Sciatic nerve (tissue), 2 donors: ENCODE measurements around the gene SSH3. TPM values are rescaled to one million over a fixed set of nuclear protein-coding genes. Genes with fewer than 3 reads are reported as not detected.
"Not testable (repeated sequence)": the region's sequence is repeated elsewhere in the genome, so short reads cannot be mapped to it uniquely, and the experiment has no call there.

Source experiments
- ATAC-seq: fragments of 200-7000 bp; cut with Tn5 transposase; one replicate; pipeline ENCODE4 v1.9.1; 2020; ENCODE audit warnings: mild to moderate bottlenecking, moderate library complexity
- DNase-seq: peaks from one replicate; pipeline ENCODE4 v3.0.0-alpha.2; 2020; ENCODE audit warnings: low spot score
- intact Hi-C: fragments of 100-400 bp; cut with DNase I; formaldehyde crosslinking; loops from one replicate; pipeline ENCODE4 v1.14.2; 2022
- total RNA-seq: library from RNA; stranded (reverse); fragmentation: NEBNext Ultra II Directional; extraction: Animal tissue kit (Norgen Biotek cat#: 25700); gene quantifications from one replicate; pipeline ENCODE4 v1.2.1, GENCODE V29; 2021
- donor health status: DM: no; HTN: no; CAD: no.
- donor health status: DM: no; HTN: no; CAD: no.

Gene SSH3, protein sequence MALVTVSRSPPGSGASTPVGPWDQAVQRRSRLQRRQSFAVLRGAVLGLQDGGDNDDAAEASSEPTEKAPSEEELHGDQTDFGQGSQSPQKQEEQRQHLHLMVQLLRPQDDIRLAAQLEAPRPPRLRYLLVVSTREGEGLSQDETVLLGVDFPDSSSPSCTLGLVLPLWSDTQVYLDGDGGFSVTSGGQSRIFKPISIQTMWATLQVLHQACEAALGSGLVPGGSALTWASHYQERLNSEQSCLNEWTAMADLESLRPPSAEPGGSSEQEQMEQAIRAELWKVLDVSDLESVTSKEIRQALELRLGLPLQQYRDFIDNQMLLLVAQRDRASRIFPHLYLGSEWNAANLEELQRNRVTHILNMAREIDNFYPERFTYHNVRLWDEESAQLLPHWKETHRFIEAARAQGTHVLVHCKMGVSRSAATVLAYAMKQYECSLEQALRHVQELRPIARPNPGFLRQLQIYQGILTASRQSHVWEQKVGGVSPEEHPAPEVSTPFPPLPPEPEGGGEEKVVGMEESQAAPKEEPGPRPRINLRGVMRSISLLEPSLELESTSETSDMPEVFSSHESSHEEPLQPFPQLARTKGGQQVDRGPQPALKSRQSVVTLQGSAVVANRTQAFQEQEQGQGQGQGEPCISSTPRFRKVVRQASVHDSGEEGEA
- 40.7 TPM for total RNA-seq

GRCh38 chr11:67303132-67303834 is at the start of gene SSH3:
Gene SSH3 (plus strand): TSS chr11:67303530. CDS start chr11:67303626, 96 bp downstream.
- intact Hi-C loops = no loop called here
- DNase-seq (peak; percentile 84), ATAC-seq (peak; percentile 83)

DNA sequence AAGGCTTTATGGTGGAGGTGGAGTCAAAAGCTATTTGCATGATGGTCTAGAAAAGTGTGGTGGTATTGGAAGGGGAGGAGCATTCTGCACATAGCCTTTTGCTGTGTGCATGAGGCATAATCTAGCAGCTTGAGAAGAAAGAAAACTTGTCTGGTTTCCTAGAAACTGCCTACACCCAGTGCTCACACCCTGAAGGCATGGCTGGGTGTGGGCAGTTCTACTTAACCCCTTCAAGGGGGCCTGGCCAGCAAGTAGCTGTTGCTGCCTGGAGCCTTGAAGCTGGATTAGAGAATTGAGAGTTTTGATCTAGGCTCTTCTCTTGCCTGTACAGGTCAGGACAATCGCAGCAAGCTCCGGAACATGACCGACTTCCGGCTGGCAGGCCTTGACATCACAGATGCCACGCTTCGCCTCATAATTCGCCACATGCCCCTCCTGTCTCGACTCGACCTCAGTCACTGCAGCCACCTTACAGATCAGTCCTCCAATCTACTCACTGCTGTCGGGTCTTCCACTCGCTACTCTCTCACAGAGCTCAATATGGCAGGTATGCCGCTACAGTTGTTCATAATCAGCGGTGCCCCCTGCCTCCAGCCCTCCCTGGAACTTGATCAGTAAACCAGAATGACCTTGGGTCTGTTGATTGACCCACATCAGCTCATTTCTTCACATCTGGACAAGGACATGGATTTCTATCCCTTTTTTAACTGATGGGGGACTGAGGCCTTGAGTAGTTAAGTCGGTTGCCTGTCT is 49.3 kb upstream of the SSH3 start:
- DNase-seq (peak; percentile 42), ATAC-seq (peak; percentile 63)
- intact Hi-C loops = no loop called here

GRCh38 chr11:67254798-67255197 is 48.5 kb upstream of the SSH3 start:
- intact Hi-C loops = no loop called here
- DNase-seq (peak; percentile 54), ATAC-seq (no peak)

DNA sequence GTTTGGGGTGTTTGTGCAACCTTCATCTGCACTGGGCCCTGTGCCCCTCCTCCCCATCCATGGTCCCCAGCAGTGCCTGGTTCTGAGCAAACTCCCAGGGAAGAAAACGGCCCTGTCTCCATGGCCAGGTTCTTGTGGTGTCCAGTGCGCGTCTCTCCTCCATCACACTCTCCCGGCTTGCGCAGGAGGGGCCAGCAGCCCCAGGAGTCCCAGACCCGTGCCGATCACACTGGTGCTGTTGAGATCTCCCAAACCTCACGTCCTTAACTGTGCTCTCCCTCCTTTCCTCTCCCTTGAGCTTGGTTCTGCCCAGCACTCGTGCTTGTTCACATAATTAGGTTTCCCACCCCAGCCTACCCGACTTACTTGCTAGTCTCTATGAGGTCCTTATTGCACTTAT is 48.0 kb upstream of the SSH3 start:
- ATAC-seq = no peak
- intact Hi-C loops = no loop called here
- DNase-seq = peak; percentile 49

- ATAC-seq (peak; percentile 5), DNase-seq (peak; percentile 42)
- intact Hi-C loops = no loop called here
Measured at GRCh38 chr11:67255864-67256263, 47.5 kb upstream of the SSH3 start.

GRCh38 chr11:67256477-67257135 is 46.7 kb upstream of the SSH3 start:
- peak; percentile 33 for DNase-seq
- intact Hi-C loops = no loop called here
- no peak for ATAC-seq

- DNase-seq (peak; percentile 26), ATAC-seq (no peak)
- intact Hi-C loops = no loop called here
Measured at GRCh38 chr11:67260406-67260805, 42.9 kb upstream of the SSH3 start.

DNA sequence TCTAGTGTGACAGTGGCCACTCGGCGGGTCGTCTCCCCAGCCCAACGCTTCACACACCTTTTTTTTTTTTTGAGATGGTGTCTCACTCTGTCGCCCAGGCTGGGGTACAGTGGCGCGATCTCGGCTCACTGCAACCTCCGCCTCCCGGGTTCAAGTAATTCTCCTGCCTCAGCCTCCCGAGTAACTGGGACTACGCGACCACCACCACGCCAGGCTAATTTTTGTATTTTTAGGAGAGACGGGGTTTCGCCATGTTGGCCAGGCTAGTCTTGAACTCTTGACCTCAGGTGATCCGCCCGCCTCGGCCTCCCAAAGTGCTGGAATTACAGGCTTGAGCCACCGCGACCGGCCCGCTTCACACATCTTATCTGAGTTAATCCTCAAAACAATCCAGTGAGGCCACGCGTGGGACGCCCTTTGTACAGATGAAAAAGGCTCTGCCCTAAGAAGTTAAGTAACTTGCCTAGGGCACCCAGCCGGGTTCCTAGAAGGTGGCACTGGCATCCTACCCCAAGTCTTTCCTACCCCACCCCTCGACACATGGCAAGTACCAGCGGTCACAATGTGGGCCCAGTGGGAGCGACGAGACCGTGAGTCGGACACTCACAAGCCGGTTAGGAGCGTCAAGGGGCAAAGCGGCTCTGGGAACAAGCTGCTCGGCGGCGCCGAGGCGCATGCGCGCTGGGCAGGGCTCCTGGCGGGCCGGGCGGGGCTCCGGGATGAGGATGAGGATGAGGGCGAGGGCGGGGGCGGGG is 42.3 kb upstream of the SSH3 start:
- peak; percentile 20 for ATAC-seq
- peak; percentile 80 for DNase-seq
- intact Hi-C loops = not testable (repeated sequence)

GRCh38 chr11:67261640-67261945 is 41.7 kb upstream of the SSH3 start:
- DNase-seq (no peak), ATAC-seq (no peak)
- intact Hi-C loops = no loop called here

- ATAC-seq (peak; percentile 1), DNase-seq (peak; percentile 61)
- intact Hi-C loops = no loop called here
Measured at GRCh38 chr11:67261946-67262681, 41.2 kb upstream of the SSH3 start.

DNA sequence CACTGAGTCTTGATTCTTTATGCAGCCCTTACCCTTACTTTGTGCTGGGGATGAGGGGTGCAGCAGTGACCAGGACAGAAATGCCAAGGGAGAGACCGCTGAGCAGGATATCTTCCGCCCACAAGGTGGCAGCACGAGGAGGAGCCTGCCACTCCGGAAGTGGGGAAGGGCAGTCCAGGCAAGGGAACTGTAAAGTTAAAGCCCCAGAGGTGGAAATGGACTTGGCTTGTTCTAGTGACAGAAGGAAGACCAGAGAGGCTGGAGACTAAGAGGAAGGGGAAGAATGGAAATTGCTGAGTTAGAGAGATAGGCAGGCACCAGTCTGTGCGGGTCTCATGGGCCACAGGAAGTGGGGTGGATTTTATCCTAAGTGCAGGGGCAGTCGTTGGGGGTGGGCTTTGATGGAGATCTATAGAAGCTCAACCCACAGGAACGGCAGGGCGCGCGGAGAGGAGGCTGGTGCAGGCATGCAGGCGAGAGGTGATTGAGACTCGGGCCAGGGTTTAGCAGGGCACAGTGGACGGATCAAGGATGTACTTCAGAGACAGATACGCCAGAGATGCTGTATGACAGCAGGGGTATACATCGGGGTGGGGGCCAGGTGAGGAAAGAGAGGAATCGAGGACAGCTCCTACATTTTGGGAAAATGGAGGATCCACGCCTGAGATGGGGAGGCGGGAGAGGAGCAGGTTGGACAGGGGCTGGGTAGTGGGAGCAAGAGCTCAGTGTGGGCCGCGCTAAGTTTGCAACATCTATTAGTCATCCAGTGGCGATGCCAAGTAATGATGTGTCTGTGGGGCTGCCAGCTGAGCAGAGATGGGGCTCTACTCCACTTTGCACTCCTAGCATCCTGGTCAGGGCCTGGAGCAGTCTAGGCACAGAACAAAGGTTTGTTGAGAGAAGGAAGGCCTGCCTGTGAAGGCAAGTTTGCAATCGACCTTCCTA is 40.3 kb upstream of the SSH3 start:
- intact Hi-C loops = no loop called here
- DNase-seq (peak; percentile 88), ATAC-seq (peak; percentile 76)

- DNase-seq (no peak), ATAC-seq (no peak)
- intact Hi-C loops = no loop called here
Measured at GRCh38 chr11:67264260-67264659, 39.1 kb upstream of the SSH3 start.

GRCh38 chr11:67264877-67265632 is 38.3 kb upstream of the SSH3 start:
- intact Hi-C loops = no loop called here
- DNase-seq = peak; percentile 58
- ATAC-seq = no peak

DNA sequence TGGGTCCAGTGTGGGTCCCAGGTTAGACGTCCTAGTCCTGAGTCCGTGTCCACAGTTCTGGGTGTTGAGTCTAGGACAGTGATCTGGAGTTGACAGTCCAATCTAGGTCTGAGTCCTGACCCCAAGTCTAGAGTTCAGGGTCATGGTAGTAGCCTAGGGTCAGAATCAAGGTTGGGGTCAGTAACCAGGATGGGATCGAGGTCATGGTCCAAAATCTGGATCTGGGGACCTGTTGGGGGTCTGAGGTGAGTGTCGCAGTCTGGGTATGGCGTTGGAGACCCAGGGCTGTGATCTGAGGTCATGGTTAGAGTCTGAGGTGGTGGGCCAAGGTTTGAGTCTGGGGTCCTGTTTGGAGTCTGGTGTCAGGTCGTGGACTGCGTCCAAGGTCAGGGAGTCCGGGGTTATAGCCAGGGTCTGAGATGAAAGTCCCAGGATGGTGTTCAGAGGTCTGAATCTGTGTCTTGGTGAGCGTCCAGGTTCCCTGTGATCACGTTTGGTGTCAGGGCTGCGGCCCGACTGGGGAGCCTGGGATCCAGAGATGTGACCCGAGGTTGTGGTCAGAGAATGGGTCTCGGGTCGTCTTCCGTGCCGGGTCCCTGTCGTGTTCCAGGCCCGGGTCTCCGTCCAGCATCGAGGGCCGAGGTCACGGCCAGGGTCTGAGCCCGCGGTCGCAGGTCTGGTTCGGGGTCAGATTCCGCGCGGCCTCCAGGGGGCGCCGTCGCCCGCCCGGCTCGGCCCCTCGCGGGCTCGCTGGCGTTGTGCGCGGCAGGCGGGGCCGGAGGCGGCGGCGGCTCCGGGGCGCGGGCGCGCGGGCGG is 37.5 kb upstream of the SSH3 start:
- DNase-seq (peak; percentile 90), ATAC-seq (peak; percentile 64)
- intact Hi-C loops = loop anchor here (2.0 kb wide), 1 partner anchor 51 kb away; no protein-coding TSS in a partner anchor
